DOHH2 (cell line): ENCODE results near the gene TBC1D14.

ENCODE experiments used
- H3F3A ChIP-seq: fragments of 200-600 bp; sonication (generic), shearing (Covaris generic); 2 replicates; pipeline ENCODE4 v1.6.0; 2016; ENCODE audit warnings: antibody characterized with exemption, mild to moderate bottlenecking; ENCODE audit not compliant: control insufficient read depth, insufficient read depth
- H3K27ac ChIP-seq: fragments of 200-600 bp; sonication (generic); 2 replicates; pipeline ENCODE4 v1.5.1; 2014; ENCODE audit warnings: low read depth, mild to moderate bottlenecking, low read length, moderate library complexity
- H3K27me3 ChIP-seq: fragments of 200-600 bp; sonication (generic); 2 replicates; pipeline ENCODE4 v1.6.1; 2014; ENCODE audit warnings: mild to moderate bottlenecking, low read length, mixed read lengths; ENCODE audit not compliant: control insufficient read depth
- H3K36me3 ChIP-seq: fragments of 200-600 bp; sonication (generic); 2 replicates; pipeline ENCODE4 v1.6.1; 2014; ENCODE audit warnings: mild to moderate bottlenecking, low read length, moderate library complexity, mixed read lengths; ENCODE audit not compliant: control insufficient read depth
- H3K4me1 ChIP-seq: fragments of 200-600 bp; sonication (generic); 2 replicates; pipeline ENCODE4 v1.6.1; 2014; ENCODE audit warnings: mild to moderate bottlenecking, low read length, mixed read lengths; ENCODE audit not compliant: control insufficient read depth
- H3K4me2 ChIP-seq: fragments of 200-600 bp; sonication (generic); 2 replicates; pipeline ENCODE4 v1.6.0; 2014; ENCODE audit warnings: mild to moderate bottlenecking, low read length, moderate library complexity
- H3K4me3 ChIP-seq: fragments of 200-600 bp; sonication (generic); 2 replicates; pipeline ENCODE4 v1.5.1; 2014; ENCODE audit warnings: mild to moderate bottlenecking, low read length, mixed read lengths
- H3K79me2 ChIP-seq: fragments of 200-600 bp; sonication (generic); 2 replicates; pipeline ENCODE4 v1.6.1; 2014; ENCODE audit warnings: mild to moderate bottlenecking, low read length, mixed read lengths; ENCODE audit not compliant: control insufficient read depth
- H3K9me2 ChIP-seq: fragments of 200-600 bp; sonication (generic); replicated peaks from 2 replicates; pipeline ENCODE4 v1.6.1; 2014; ENCODE audit warnings: mild to moderate bottlenecking, low read length, mixed read lengths; ENCODE audit not compliant: control insufficient read depth
- H3K9me3 ChIP-seq: fragments of 200-600 bp; sonication (generic); 2 replicates; pipeline ENCODE4 v1.6.1; 2014; ENCODE audit warnings: antibody characterized with exemption, low read length, mixed read lengths; ENCODE audit not compliant: control insufficient read depth, insufficient read depth
- H4K20me1 ChIP-seq: fragments of 200-600 bp; sonication (generic); 2 replicates; pipeline ENCODE4 v1.6.0; 2014; ENCODE audit warnings: low read depth, mild to moderate bottlenecking, antibody characterized with exemption, low read length, moderate library complexity; ENCODE audit not compliant: control insufficient read depth, insufficient read depth
- CTCF ChIP-seq: fragments of 200-600 bp; sonication (generic); IDR thresholded peaks from one replicate; pipeline ENCODE4 v1.5.1; 2014; ENCODE audit warnings: antibody characterized with exemption, mild to moderate bottlenecking, low read depth, low read length; ENCODE audit not compliant: poor library complexity, severe bottlenecking
- EZH2phosphoT487 ChIP-seq: fragments of 200-600 bp; sonication (generic); IDR thresholded peaks from 2 replicates; pipeline ENCODE4 v1.6.1; 2017; ENCODE audit warnings: borderline replicate concordance, mild to moderate bottlenecking, antibody characterized with exemption, low read length, moderate library complexity, mixed read lengths

TBC1D14 gene

GRCh38 chr4:7059662-7060061 is 150.0 kb downstream of the TBC1D14 start:
- H3K27ac ChIP-seq = no peak overlapping the region
- no peaks in the 10 kb centered on the region for H3K27me3 ChIP-seq
- H3K9me3 ChIP-seq = no peaks in the 10 kb centered on the region
- H4K20me1 ChIP-seq = peaks cover 8% of the 10 kb centered on the region; the same call in 1 of the 2 replicates
- H3K4me3 ChIP-seq = no peak overlapping the region
- H3K79me2 ChIP-seq = peaks cover 26% of the 10 kb centered on the region
- no peaks in the 10 kb centered on the region for H3K4me1 ChIP-seq
- peaks cover 77% of the 10 kb centered on the region for H3K36me3 ChIP-seq
- no peak overlapping the region for H3K4me2 ChIP-seq
- TF ChIP-seq CTCF (no peak), EZH2phosphoT487 (no peak)
- peaks cover 24% of the 10 kb centered on the region for H3F3A ChIP-seq
- no peaks in the 10 kb centered on the region for H3K9me2 ChIP-seq

GRCh38 chr4:7060346-7061150 is 150.9 kb downstream of the TBC1D14 start:
- H3K9me2 ChIP-seq = no peaks in the 10 kb centered on the region
- TF ChIP-seq CTCF (no peak), EZH2phosphoT487 (no peak)
- peaks cover 16% of the 10 kb centered on the region; the same call in 1 of the 2 replicates for H4K20me1 ChIP-seq
- H3K9me3 ChIP-seq = no peaks in the 10 kb centered on the region
- no peak overlapping the region for H3K4me2 ChIP-seq
- H3K79me2 ChIP-seq = peaks cover 35% of the 10 kb centered on the region
- H3K27ac ChIP-seq = no peak overlapping the region
- H3K27me3 ChIP-seq = no peaks in the 10 kb centered on the region
- H3K4me3 ChIP-seq = no peak overlapping the region
- peaks cover 24% of the 10 kb centered on the region for H3F3A ChIP-seq
- peaks cover 79% of the 10 kb centered on the region for H3K36me3 ChIP-seq
- peaks cover 4% of the 10 kb centered on the region for H3K4me1 ChIP-seq

- Histone ChIP-seq H3K27ac (no peak overlapping the region), H3F3A (peaks cover 17% of the 10 kb centered on the region), H3K9me3 (no peaks in the 10 kb centered on the region), H3K4me1 (peaks cover 16% of the 10 kb centered on the region), H3K9me2 (no peaks in the 10 kb centered on the region), H4K20me1 (peaks cover 28% of the 10 kb centered on the region), H3K27me3 (no peaks in the 10 kb centered on the region), H3K36me3 (peaks cover 83% of the 10 kb centered on the region), H3K4me3 (no peak overlapping the region), H3K79me2 (peaks cover 47% of the 10 kb centered on the region), H3K4me2 (no peak overlapping the region)
- no peak for TF ChIP-seq CTCF
- TF ChIP-seq EZH2phosphoT487 = no peak
Observed at GRCh38 chr4:7061815-7062214, 152.2 kb downstream of the TBC1D14 start.
